ENCODE results near the gene ISG20L2.
A peak's percentile ranks its signal among the peaks of the same experiment; 100 is the strongest.

GRCh38 chr1:156772222-156772621, 43.7 kb upstream of the ISG20L2 start:
- TF ChIP-seq EZH2phosphoT487 (IDR thresholded peaks at IDR 0.05; ENCODE audit: unreplicated experiment), result no peak
- peak in 1 of 2 experiments; percentile 18; a peak in 1 of 4 replicates for TF ChIP-seq CTCF (conservative IDR thresholded peaks at IDR 0.05; ENCODE audit: low read depth in 2 of 2)
- TF ChIP-seq POLR2AphosphoS5 (IDR thresholded peaks at IDR 0.05; ENCODE audit: low read depth), result no peak
- TF ChIP-seq REST (IDR thresholded peaks at IDR 0.05; ENCODE audit: unreplicated experiment), result no peak

Measured in GM23338 (cell line).